HepG2 (cell line): ENCODE results near the gene RDH13.
"Not testable (repeated sequence)": the region's sequence is repeated elsewhere in the genome, so short reads cannot be mapped to it uniquely, and the experiment has no call there.

Experiments
- JUND ChIP-seq: sonication (generic); formaldehyde crosslinking; IDR thresholded peaks from 2 replicates; pipeline ENCODE4 v1.8.0; 2022; ENCODE audit warnings: mild to moderate bottlenecking, missing genetic modification reagents
- NFYB ChIP-seq: sonication (generic); formaldehyde crosslinking; IDR thresholded peaks from 2 replicates; pipeline ENCODE4 v1.4.0; 2020; ENCODE audit warnings: missing genetic modification reagents
- REST ChIP-seq, 2 experiments: IDR thresholded peaks; 2 replicates each; pipeline ENCODE4 v1.6.1; 2011 to 2012; ENCODE audit warnings: low read length in 2 of 2, borderline replicate concordance in 1 of 2, low read depth in 1 of 2, mild to moderate bottlenecking in 1 of 2, moderate library complexity in 1 of 2

- not testable (repeated sequence) for TF ChIP-seq REST (IDR thresholded peaks at IDR 0.05; ENCODE audit: borderline replicate concordance in 1 of 2, low read depth in 1 of 2, low read length in 2 of 2); NFYB (CRISPR knock-in tag); JUND
Measured at GRCh38 chr19:55010561-55010960, 52.4 kb downstream of the RDH13 start.
